PFSK-1 (cell line): ENCODE measurements around the gene XPR1.

Experiments used
- FOXP2 ChIP-seq: optimal IDR thresholded peaks from 2 replicates; pipeline ENCODE3; 2011; ENCODE audit warnings: borderline replicate concordance, control low read depth, inconsistent platforms; ENCODE audit not compliant: insufficient read depth; ENCODE audit errors: extremely low read length, extremely low read depth
- POLR2AphosphoS5 ChIP-seq: IDR thresholded peaks from 2 replicates; pipeline ENCODE4 v1.6.1; 2012; ENCODE audit warnings: low read depth, mild to moderate bottlenecking, control low read depth, low read length, moderate library complexity
- SIN3A ChIP-seq: IDR thresholded peaks from 2 replicates; pipeline ENCODE4 v1.6.1; 2012; ENCODE audit warnings: mild to moderate bottlenecking, low read length, moderate library complexity, borderline replicate concordance; ENCODE audit not compliant: insufficient read depth
- TAF1 ChIP-seq: IDR thresholded peaks from 2 replicates; pipeline ENCODE4 v1.6.1; 2012; ENCODE audit warnings: low read length, control low read depth, borderline replicate concordance; ENCODE audit not compliant: insufficient read depth
- TF ChIP-seq, protein P1 (sequence below), 2 experiments: IDR thresholded peaks; 2 replicates each; pipeline versions ENCODE4 v1.6.1 to v1.8.0; 2011 to 2012; ENCODE audit warnings: low read depth in 2 of 2, low read length in 2 of 2, control low read depth in 1 of 2, inconsistent platforms in 1 of 2, mild to moderate bottlenecking in 1 of 2, moderate library complexity in 1 of 2; ENCODE audit not compliant: insufficient read depth in 1 of 2

The XPR1 gene

DNA sequence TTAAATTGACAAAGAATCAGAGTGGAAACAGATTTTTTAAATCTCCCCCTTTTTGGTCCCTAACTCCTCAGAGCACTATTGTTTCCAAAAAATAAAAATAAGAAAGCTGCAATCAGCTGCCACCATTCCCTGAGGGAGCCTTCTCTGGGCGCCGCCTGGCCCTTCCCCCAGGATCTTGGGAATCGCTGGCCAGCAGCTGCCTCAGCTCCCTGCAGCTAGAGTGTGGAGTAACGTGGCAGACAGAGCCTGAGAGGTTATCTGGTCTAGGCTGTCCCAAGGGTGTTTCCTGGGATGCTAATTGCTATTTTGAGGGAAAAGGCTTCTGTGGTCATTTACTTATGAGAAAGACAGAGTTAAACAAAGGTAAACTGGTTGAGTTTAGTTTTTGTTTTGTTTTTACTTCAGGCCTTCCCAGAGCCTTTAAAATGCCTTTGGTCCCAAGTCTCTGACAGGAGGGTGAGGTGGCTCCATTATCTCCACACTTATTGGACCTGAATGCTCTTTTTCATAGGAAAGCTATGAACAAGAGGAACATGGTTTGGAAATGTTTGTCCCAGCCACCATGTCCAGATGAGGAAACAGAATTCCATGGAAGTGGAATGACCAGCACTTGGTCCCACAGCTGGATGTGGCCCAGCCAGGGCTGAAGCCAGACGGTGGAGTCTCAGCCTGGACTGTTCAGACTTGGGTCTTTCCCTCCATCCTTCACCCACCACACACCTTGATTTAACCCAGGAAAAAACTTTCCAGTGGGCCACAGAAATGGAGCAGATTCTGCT is 266.8 kb downstream of the XPR1 start:
- no peak for TF ChIP-seq SIN3A
- TF ChIP-seq, protein P1, sequence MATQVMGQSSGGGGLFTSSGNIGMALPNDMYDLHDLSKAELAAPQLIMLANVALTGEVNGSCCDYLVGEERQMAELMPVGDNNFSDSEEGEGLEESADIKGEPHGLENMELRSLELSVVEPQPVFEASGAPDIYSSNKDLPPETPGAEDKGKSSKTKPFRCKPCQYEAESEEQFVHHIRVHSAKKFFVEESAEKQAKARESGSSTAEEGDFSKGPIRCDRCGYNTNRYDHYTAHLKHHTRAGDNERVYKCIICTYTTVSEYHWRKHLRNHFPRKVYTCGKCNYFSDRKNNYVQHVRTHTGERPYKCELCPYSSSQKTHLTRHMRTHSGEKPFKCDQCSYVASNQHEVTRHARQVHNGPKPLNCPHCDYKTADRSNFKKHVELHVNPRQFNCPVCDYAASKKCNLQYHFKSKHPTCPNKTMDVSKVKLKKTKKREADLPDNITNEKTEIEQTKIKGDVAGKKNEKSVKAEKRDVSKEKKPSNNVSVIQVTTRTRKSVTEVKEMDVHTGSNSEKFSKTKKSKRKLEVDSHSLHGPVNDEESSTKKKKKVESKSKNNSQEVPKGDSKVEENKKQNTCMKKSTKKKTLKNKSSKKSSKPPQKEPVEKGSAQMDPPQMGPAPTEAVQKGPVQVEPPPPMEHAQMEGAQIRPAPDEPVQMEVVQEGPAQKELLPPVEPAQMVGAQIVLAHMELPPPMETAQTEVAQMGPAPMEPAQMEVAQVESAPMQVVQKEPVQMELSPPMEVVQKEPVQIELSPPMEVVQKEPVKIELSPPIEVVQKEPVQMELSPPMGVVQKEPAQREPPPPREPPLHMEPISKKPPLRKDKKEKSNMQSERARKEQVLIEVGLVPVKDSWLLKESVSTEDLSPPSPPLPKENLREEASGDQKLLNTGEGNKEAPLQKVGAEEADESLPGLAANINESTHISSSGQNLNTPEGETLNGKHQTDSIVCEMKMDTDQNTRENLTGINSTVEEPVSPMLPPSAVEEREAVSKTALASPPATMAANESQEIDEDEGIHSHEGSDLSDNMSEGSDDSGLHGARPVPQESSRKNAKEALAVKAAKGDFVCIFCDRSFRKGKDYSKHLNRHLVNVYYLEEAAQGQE (IDR thresholded peaks at IDR 0.05; ENCODE audit: insufficient read depth in 1 of 2, low read depth in 2 of 2, low read length in 2 of 2) = 0 out of 4 replicates have a peak, but pooled peaks of 1 of the 2 experiments have one; percentile 37

DNA sequence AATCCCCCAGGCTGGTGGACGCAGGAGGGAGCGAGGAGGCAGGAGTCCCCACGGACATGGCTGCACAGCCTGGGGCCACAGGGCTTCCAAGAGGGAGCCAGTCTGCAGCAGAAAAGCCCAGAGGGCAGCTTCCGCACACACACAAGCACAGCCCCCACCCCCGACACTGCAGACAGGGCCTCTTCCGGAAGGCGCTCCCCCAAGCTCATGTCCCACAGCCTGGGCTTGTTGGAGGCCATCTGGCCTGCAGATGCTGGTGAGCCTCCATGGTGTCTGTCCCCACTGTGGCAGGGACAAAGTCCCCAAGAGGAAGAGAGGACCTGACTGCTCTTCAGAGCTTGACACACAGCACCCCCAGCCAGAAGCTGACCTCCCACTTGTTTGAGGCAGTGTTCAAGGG is 267.4 kb downstream of the XPR1 start:
- no peak for TF ChIP-seq FOXP2
- TF ChIP-seq, protein P1 (IDR thresholded peaks at IDR 0.05; ENCODE audit: insufficient read depth in 1 of 2, low read depth in 2 of 2, low read length in 2 of 2) = no peak
- no peak for TF ChIP-seq POLR2AphosphoS5
- no peak for TF ChIP-seq TAF1
- no peak for TF ChIP-seq SIN3A

DNA sequence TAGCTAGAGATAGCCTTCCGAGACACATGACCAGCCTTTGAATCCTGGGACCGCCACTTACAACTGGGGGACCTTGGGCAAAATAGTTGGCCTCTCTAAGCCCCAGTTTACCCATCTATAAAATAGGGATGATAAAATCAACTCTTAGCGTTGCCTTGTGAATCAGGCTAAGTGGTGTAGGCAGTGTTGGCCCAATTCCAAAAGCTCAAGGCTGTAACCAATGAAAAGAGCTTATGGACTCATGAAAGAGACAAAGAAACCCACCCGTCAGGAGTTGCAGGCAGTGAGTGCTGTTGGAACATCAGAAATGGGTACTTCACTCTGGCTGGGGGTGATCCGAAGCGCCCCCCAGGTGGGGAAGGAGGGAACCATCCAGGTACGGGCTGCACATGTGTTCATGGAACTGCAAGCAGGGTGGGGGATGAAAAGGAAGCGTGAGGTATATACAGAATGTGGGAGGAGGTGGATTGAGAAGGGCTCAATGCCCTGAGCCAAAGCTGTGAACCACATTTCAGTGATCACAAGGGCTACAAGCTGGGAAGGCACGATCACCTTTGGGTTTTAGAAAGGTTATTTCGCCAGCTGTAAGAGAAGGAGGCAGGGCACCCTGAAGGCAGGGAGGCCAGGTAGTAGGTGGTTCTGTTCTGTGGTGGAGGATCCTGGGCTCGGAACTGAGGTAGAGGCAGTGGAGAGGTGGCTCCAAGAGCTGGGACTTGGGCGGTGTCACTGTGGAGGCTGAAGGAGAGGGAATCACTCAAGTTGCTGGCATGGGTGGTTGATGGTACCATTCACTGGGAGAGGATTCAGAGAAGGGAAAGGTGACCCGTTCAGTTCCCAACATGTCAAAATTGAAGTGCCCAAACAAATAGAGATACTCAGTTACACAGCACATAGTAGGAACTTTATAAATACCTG is 269.5 kb downstream of the XPR1 start:
- TF ChIP-seq SIN3A = no peak
- TF ChIP-seq POLR2AphosphoS5 = no peak
- TF ChIP-seq, protein P1 (IDR thresholded peaks at IDR 0.05; ENCODE audit: insufficient read depth in 1 of 2, low read depth in 2 of 2, low read length in 2 of 2) = no peak
- no peak for TF ChIP-seq FOXP2
- no peak for TF ChIP-seq TAF1

DNA sequence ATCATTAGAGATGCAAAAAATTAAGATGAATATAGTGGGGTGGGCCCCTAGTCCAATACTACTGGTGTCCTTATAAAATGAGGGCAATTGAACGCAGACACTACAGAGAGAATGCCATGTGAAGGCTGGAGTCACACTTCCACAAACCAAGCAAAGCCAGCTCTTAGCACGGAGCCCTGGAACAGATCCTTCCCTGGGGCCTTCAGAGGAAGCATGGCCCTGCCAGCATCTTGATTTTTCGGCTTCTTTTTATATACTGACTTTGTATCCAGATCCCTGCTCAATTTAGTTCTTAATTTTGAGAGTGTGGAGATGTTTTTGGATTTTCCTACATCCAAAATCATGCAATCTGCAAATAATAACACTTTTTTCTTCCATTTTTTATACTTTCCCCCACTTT is 270.7 kb downstream of the XPR1 start:
- TF ChIP-seq FOXP2 (no peak), SIN3A (no peak)

DNA sequence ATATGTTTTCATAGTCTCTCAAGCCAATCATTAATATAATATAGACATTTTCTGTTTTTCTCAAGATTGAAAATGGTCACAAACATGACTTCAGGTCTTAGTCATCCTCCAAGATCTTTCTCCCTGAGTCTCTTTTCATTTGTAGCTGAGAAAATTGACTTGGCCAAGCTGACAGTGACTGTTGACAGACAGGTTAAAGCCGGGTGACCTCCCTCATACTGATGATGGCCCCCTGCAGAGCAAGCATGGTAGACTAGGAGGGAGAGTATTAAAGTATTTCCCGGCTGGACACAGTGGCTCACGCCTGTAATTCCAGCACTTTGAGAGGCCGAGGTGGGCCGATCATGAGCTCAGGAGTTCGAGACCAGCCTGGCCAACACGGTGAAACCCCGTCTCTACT is 274.1 kb downstream of the XPR1 start:
- TF ChIP-seq TAF1 = no peak

DNA sequence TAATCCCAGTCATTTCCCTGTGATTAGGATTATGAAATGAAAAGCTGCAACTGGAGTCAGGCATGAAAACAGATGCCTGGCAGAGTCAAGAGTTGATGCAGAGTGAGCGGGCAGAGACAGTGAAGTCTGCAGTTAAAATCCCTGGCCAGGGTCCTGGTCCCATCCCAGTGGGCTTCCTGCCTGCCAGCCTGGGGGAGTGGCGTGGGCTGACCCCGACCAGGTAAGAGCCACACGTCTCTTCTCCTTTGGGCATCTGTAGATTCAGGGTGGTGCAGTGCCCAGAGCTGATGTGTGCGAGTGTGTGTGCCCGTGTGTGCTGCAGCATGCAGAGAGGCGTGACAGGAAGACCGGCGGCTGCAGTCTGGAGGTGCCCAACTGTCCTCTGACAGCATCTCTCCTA is 274.7 kb downstream of the XPR1 start:
- TF ChIP-seq FOXP2 (no peak), TAF1 (no peak), SIN3A (no peak), POLR2AphosphoS5 (no peak)
